Skin of body (tissue), 2 donors: ENCODE measurements around the gene VPS13D. TPM values are rescaled to one million over a fixed set of nuclear protein-coding genes. Genes with fewer than 3 reads are reported as not detected.
"Not testable (repeated sequence)": the region's sequence is repeated elsewhere in the genome, so short reads cannot be mapped to it uniquely, and the experiment has no call there.

ENCODE experiments used
- DNase-seq: peaks from one replicate; lab custom pipeline; 2025; lab: John Stamatoyannopoulos, UW
- total RNA-seq: library from RNA; depleted of rRNA; stranded (reverse); fragments of >200 nt; gene quantifications from one replicate; pipeline ENCODE4 v1.2.3, GENCODE V29; 2014

Gene VPS13D
- total RNA-seq, 1 donor from 2014 or later: 63.3 TPM

GRCh38 chr1:12284486-12284885 lies 54.7 kb downstream of the VPS13D start:
- DNase-seq: no peak

GRCh38 chr1:12285496-12286143 lies 55.8 kb downstream of the VPS13D start:
- no peak for DNase-seq

- no peak for DNase-seq
Observed at GRCh38 chr1:12287869-12288268, 58.0 kb downstream of the VPS13D start.

GRCh38 chr1:12290828-12291227 lies 61.0 kb downstream of the VPS13D start:
- DNase-seq: no peak

GRCh38 chr1:12293416-12293815 lies 63.6 kb downstream of the VPS13D start:
- no peak for DNase-seq

GRCh38 chr1:12294076-12294475 lies 64.2 kb downstream of the VPS13D start:
- no peak for DNase-seq

- DNase-seq: no peak
Observed at GRCh38 chr1:12296016-12296415, 66.2 kb downstream of the VPS13D start.

- no peak for DNase-seq
Observed at GRCh38 chr1:12296623-12297022, 66.8 kb downstream of the VPS13D start.

- DNase-seq: no peak
Observed at GRCh38 chr1:12300706-12301105, 70.9 kb downstream of the VPS13D start.

GRCh38 chr1:12301518-12302237 lies 71.8 kb downstream of the VPS13D start:
- no peak for DNase-seq

GRCh38 chr1:12302798-12303447 lies 73.1 kb downstream of the VPS13D start:
- no peak for DNase-seq

GRCh38 chr1:12305377-12305776 lies 75.5 kb downstream of the VPS13D start:
- DNase-seq: no peak

GRCh38 chr1:12309783-12310742 lies 80.2 kb downstream of the VPS13D start:
- DNase-seq: no peak

- peak; percentile 40 for DNase-seq
Observed at GRCh38 chr1:12314333-12314903, 84.6 kb downstream of the VPS13D start.

GRCh38 chr1:12315146-12315545 lies 85.3 kb downstream of the VPS13D start:
- no peak for DNase-seq

GRCh38 chr1:12316331-12316730 lies 86.5 kb downstream of the VPS13D start:
- DNase-seq: peak; percentile 68

GRCh38 chr1:12320486-12320885 lies 90.7 kb downstream of the VPS13D start:
- DNase-seq: no peak

- DNase-seq: no peak
Observed at GRCh38 chr1:12324423-12324822, 94.6 kb downstream of the VPS13D start.

- DNase-seq: not testable (repeated sequence)
Observed at GRCh38 chr1:12324973-12325372, 95.1 kb downstream of the VPS13D start.

- no peak for DNase-seq
Observed at GRCh38 chr1:12326986-12327385, 97.2 kb downstream of the VPS13D start.

- no peak for DNase-seq
Observed at GRCh38 chr1:12327566-12327965, 97.7 kb downstream of the VPS13D start.
